Measurements from ENCODE around the gene PAGE4.

DNA sequence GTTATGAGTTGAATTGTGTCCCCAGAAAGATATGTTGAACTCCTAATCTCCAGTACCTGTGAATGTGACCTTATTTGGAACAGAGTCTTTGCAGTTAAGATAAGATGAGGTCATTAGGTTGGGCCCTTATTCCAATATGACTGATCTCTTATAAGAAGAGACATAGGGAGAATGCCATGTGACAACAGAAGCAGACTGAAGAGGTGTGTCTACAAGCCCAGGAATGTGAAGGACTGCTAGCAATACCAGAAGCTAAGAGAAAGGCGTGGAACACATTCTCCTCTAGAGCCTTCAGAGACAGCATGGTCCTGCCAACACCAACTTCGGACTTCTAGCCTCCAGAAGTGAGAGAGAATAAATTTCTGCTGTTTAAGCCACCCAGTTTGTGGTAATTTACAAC, 27.7 kb downstream of the PAGE4 start:
- TF ChIP-seq, protein P1, sequence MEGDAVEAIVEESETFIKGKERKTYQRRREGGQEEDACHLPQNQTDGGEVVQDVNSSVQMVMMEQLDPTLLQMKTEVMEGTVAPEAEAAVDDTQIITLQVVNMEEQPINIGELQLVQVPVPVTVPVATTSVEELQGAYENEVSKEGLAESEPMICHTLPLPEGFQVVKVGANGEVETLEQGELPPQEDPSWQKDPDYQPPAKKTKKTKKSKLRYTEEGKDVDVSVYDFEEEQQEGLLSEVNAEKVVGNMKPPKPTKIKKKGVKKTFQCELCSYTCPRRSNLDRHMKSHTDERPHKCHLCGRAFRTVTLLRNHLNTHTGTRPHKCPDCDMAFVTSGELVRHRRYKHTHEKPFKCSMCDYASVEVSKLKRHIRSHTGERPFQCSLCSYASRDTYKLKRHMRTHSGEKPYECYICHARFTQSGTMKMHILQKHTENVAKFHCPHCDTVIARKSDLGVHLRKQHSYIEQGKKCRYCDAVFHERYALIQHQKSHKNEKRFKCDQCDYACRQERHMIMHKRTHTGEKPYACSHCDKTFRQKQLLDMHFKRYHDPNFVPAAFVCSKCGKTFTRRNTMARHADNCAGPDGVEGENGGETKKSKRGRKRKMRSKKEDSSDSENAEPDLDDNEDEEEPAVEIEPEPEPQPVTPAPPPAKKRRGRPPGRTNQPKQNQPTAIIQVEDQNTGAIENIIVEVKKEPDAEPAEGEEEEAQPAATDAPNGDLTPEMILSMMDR (conservative IDR thresholded peaks at IDR 0.05; ENCODE audit: low read depth, low read length) = no peak
- TF ChIP-seq EZH2 (IDR thresholded peaks at IDR 0.05; ENCODE audit: borderline replicate concordance, low read depth, low read length, poor library complexity, severe bottlenecking) = no peak

All from A673 (cell line).